Trophoblast cell (in vitro differentiated cells and primary cell): ENCODE results near the gene TCF19.

Source experiments
- DNase-seq, 2 donors: peaks; one replicate each; pipeline ENCODE4 v3.0.0-alpha.2; 2016
- H2AFZ ChIP-seq: 2 replicates; pipeline ENCODE4 v1.6.1; 2013; ENCODE audit warnings: low read length, moderate library complexity, mild to moderate bottlenecking; ENCODE audit not compliant: insufficient read depth, poor library complexity
- H2AK5ac ChIP-seq: 2 replicates; pipeline ENCODE4 v1.6.1; 2013; ENCODE audit warnings: mild to moderate bottlenecking, low read length
- H2BK120ac ChIP-seq: 2 replicates; pipeline ENCODE4 v1.6.1; 2013; ENCODE audit warnings: low read length, mild to moderate bottlenecking, moderate library complexity; ENCODE audit not compliant: insufficient read depth, poor library complexity
- H2BK12ac ChIP-seq: 2 replicates; pipeline ENCODE4 v1.6.1; 2013; ENCODE audit warnings: mild to moderate bottlenecking, low read length, moderate library complexity
- H2BK5ac ChIP-seq: 2 replicates; pipeline ENCODE4 v1.6.1; 2013; ENCODE audit warnings: low read length, low read depth, moderate library complexity, mild to moderate bottlenecking; ENCODE audit not compliant: poor library complexity
- H3K14ac ChIP-seq: 2 replicates; pipeline ENCODE4 v1.6.1; 2013; ENCODE audit warnings: mild to moderate bottlenecking, low read length
- H3K18ac ChIP-seq: 2 replicates; pipeline ENCODE4 v1.6.1; 2013; ENCODE audit warnings: mild to moderate bottlenecking, low read length
- H3K23ac ChIP-seq: 2 replicates; pipeline ENCODE4 v1.6.1; 2013; ENCODE audit warnings: low read length
- H3K27ac ChIP-seq: 2 replicates; pipeline ENCODE4 v1.5.1; 2013; ENCODE audit warnings: low read depth, mild to moderate bottlenecking, inconsistent platforms, low read length, moderate library complexity
- H3K27me3 ChIP-seq: 2 replicates; pipeline ENCODE4 v1.6.1; 2013; ENCODE audit warnings: inconsistent platforms, mild to moderate bottlenecking, low read length, moderate library complexity; ENCODE audit not compliant: insufficient read depth
- H3K36me3 ChIP-seq, 2 experiments: 1 replicate in 1 of 2; 2 replicates in 1 of 2; pipeline ENCODE4 v1.6.1; 2013; ENCODE audit warnings: low read length in 2 of 2, mild to moderate bottlenecking in 2 of 2, moderate library complexity in 1 of 2; ENCODE audit not compliant: insufficient read depth in 2 of 2, control insufficient read depth in 1 of 2
- H3K4ac ChIP-seq: 2 replicates; pipeline ENCODE4 v1.6.1; 2013; ENCODE audit warnings: low read depth, mild to moderate bottlenecking, low read length, moderate library complexity
- H3K4me1 ChIP-seq, 2 experiments: 1 replicate in 1 of 2; 2 replicates in 1 of 2; pipeline ENCODE4 v1.6.1; 2013; ENCODE audit warnings: low read length in 2 of 2, mild to moderate bottlenecking in 2 of 2, moderate library complexity in 1 of 2; ENCODE audit not compliant: insufficient read depth in 2 of 2, control insufficient read depth in 1 of 2
- H3K4me2 ChIP-seq: 2 replicates; pipeline ENCODE4 v1.6.1; 2013; ENCODE audit warnings: inconsistent platforms, mild to moderate bottlenecking, low read length, moderate library complexity
- H3K4me3 ChIP-seq: 2 replicates; pipeline ENCODE4 v1.5.1; 2013; ENCODE audit warnings: mild to moderate bottlenecking, low read depth, low read length, inconsistent platforms
- H3K79me1 ChIP-seq: one replicate; pipeline ENCODE4 v1.6.1; 2013; ENCODE audit warnings: low read length
- H3K79me2 ChIP-seq: 2 replicates; pipeline ENCODE4 v1.6.1; 2013; ENCODE audit warnings: low read length, mild to moderate bottlenecking; ENCODE audit not compliant: control insufficient read depth, insufficient read depth, poor library complexity
- H3K9ac ChIP-seq: 2 replicates; pipeline ENCODE4 v1.6.1; 2013; ENCODE audit warnings: mild to moderate bottlenecking, low read length
- H3K9me3 ChIP-seq: 2 replicates; pipeline ENCODE4 v1.6.1; 2013; ENCODE audit warnings: low read depth, mild to moderate bottlenecking, control low read depth, inconsistent platforms, low read length; ENCODE audit not compliant: insufficient read depth
- H4K12ac ChIP-seq: 2 replicates; pipeline ENCODE4 v1.6.1; 2013; ENCODE audit warnings: low read depth, mild to moderate bottlenecking, low read length, moderate library complexity
- H4K8ac ChIP-seq: 2 replicates; pipeline ENCODE4 v1.6.1; 2013; ENCODE audit warnings: low read depth, mild to moderate bottlenecking, low read length, moderate library complexity
- H4K91ac ChIP-seq: one replicate; pipeline ENCODE4 v1.6.1; 2013; ENCODE audit warnings: low read depth, mild to moderate bottlenecking, low read length, moderate library complexity
- WGBS: extraction: QIAGEN DNeasy Blood & Tissue Kit; methylation state at CpG from one replicate; pipeline ENCODE4 v1.1.7; 2013; ENCODE audit warnings: missing lambda C conversion rate; ENCODE audit not compliant: insufficient read length, insufficient coverage; ENCODE audit errors: extremely low coverage; 5-methylcytosine and 5-hydroxymethylcytosine counted together

TCF19 gene

DNA sequence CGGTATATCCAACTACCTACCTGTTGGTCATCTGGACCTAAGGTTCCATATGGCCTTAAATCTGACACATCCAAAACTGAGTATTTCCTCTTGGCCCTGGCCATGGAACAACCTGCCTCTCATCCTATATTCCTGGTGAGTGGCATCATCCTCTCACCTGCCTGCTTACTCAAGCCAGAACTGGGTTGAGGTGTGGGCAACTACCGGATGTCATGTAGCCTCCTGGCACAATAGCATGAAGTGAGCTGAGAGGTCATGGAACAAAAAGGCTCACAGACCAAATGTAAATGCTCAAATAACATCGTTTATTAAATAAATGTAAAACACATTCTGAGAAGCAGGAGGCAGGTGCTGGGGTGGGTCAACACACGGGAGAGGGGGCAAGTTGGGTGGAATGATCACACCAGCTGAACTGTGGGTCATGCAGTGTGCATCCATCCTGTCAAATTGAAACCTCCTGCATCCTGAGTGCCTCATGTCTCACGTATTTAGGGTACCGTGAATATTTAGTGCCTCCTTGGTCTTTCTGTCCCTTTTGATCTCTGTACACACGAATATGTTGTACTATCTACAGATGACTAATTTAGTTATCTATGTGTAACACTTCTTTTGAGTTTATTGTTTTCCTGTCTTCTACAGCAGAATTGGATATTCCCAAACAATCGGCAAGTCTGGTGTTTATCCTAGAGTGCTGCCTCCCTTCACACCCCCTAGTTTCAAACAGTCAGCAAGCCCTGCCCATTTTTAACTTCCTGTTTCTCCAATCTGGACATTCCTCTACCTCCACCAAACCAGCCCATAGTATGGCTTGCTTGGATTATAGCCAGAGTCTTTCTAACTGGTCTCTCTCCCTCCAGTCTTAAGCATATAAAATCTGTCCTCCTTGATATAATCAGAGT is 20.0 kb downstream of the TCF19 start:
- DNase-seq: no peak
- H2BK12ac ChIP-seq: no peak overlapping the region
- H3K14ac ChIP-seq: no peak overlapping the region
- no peaks in the 10 kb centered on the region for H3K27me3 ChIP-seq
- H3K4me1 ChIP-seq: peaks cover 0 to 1% of the 10 kb centered on the region in 2 experiments
- no peaks in the 10 kb centered on the region for H3K36me3 ChIP-seq
- H3K18ac ChIP-seq: no peak overlapping the region
- H4K12ac ChIP-seq: no peak overlapping the region
- no peak overlapping the region for H2BK120ac ChIP-seq
- H3K27ac ChIP-seq: no peak overlapping the region
- no peak overlapping the region for H2BK5ac ChIP-seq
- H3K23ac ChIP-seq: no peak overlapping the region
- no peak overlapping the region for H4K8ac ChIP-seq
- no peak overlapping the region for H3K4me2 ChIP-seq
- H3K79me2 ChIP-seq: no peaks in the 10 kb centered on the region
- H4K91ac ChIP-seq: no peak overlapping the region
- H2AFZ ChIP-seq: no peak overlapping the region
- no peaks in the 10 kb centered on the region for H3K9me3 ChIP-seq
- H2AK5ac ChIP-seq: no peak overlapping the region
- H3K9ac ChIP-seq: no peak overlapping the region
- H3K4me3 ChIP-seq: no peak overlapping the region
- no peak overlapping the region for H3K4ac ChIP-seq
- no CpG with 5 or more reads among the region's 8 CpGs for WGBS
- H3K79me1 ChIP-seq: no peaks in the 10 kb centered on the region

DNA sequence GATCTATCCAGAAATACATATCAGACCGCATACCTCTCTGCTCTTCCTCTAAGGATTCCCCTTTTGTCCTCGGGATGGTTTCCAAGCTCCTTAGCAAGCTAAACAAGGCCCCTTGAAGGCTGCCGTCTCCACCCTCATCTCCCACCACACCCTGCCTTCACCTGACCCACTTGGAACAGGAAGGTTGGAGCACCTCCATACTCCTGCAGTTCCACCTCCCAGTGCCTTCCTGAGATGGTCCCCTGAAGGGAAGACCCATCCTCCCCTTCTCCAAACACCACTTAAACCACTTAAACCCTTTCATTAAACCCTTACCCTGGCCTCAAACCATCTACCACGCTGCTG is 20.6 kb downstream of the TCF19 start:
- Histone ChIP-seq H4K91ac (no peak overlapping the region), H2AFZ (peak overlapping the region; percentile 3), H3K4me3 (no peak overlapping the region), H3K36me3 (no peaks in the 10 kb centered on the region), H2AK5ac (no peak overlapping the region), H3K4ac (no peak overlapping the region), H3K9me3 (no peaks in the 10 kb centered on the region), H3K79me2 (no peaks in the 10 kb centered on the region), H3K79me1 (no peaks in the 10 kb centered on the region), H3K27me3 (no peaks in the 10 kb centered on the region), H4K12ac (no peak overlapping the region), H3K4me2 (no peak overlapping the region), H3K4me1 (no peaks in the 10 kb centered on the region), H2BK120ac (no peak overlapping the region), H3K14ac (no peak overlapping the region), H3K18ac (no peak overlapping the region), H3K23ac (no peak overlapping the region), H3K27ac (no peak overlapping the region), H3K9ac (no peak overlapping the region), H2BK5ac (no peak overlapping the region), H2BK12ac (no peak overlapping the region), H4K8ac (no peak overlapping the region)
- no peak for DNase-seq
- 100% methylated on average over 1 of the region's 4 CpGs for WGBS

DNA sequence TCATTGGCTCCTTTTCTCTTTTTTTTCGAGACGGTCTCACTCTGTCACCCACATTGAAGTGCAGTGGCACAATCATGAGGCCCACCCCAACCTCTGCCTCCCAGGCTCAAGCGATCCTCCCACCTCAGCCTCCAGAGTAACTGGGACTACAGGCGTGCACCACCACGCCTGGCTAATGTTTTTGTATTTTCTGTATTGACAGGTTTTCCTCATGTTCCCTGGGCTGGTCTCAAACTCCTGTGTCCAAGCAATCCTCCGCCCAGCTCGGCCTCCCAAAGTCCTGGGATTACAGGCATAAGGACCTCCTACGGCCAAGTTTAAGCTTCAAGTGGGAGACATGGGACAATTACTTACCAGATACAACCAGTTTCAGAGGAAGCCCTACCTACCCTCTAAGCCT is 21.5 kb downstream of the TCF19 start:
- no peak overlapping the region for H2BK12ac ChIP-seq

GRCh38 chr6:31180500-31180899 is 22.1 kb downstream of the TCF19 start:
- no peak overlapping the region for H4K91ac ChIP-seq
- WGBS: no CpG with 5 or more reads among the region's 26 CpGs
- DNase-seq: peak; percentile 65 to 85
- H3K23ac ChIP-seq: no peak overlapping the region
- no peaks in the 10 kb centered on the region for H3K9me3 ChIP-seq
- H3K9ac ChIP-seq: no peak overlapping the region
- no peak overlapping the region for H2BK5ac ChIP-seq
- H2AK5ac ChIP-seq: no peak overlapping the region
- H3K79me2 ChIP-seq: no peaks in the 10 kb centered on the region
- no peaks in the 10 kb centered on the region for H3K4me1 ChIP-seq
- H4K8ac ChIP-seq: no peak overlapping the region
- no peak overlapping the region for H3K27ac ChIP-seq
- no peaks in the 10 kb centered on the region for H3K27me3 ChIP-seq
- H3K36me3 ChIP-seq: no peaks in the 10 kb centered on the region
- no peak overlapping the region for H3K14ac ChIP-seq
- H3K4me2 ChIP-seq: no peak overlapping the region
- no peak overlapping the region for H3K4ac ChIP-seq
- H2BK12ac ChIP-seq: no peak overlapping the region
- no peak overlapping the region for H2AFZ ChIP-seq
- H4K12ac ChIP-seq: no peak overlapping the region
- no peak overlapping the region for H3K18ac ChIP-seq
- H3K4me3 ChIP-seq: no peak overlapping the region
- no peaks in the 10 kb centered on the region for H3K79me1 ChIP-seq
- no peak overlapping the region for H2BK120ac ChIP-seq

More for the DNA sequence above, 21.5 kb downstream of the TCF19 start:
- H3K9ac ChIP-seq: no peak overlapping the region
- no peaks in the 10 kb centered on the region for H3K79me1 ChIP-seq
- no peak overlapping the region for H3K4ac ChIP-seq
- no peak overlapping the region for H2AK5ac ChIP-seq
- H3K27me3 ChIP-seq: no peaks in the 10 kb centered on the region
- DNase-seq: no peak
- H2BK5ac ChIP-seq: no peak overlapping the region
- no peak overlapping the region for H4K91ac ChIP-seq
- no peak overlapping the region for H4K8ac ChIP-seq
- no peak overlapping the region for H3K18ac ChIP-seq
- H3K36me3 ChIP-seq: no peaks in the 10 kb centered on the region
- H3K9me3 ChIP-seq: no peaks in the 10 kb centered on the region
- no peak overlapping the region for H2BK120ac ChIP-seq
- no peaks in the 10 kb centered on the region for H3K4me1 ChIP-seq
- H3K14ac ChIP-seq: no peak overlapping the region
- H2AFZ ChIP-seq: no peak overlapping the region
- no peak overlapping the region for H3K4me3 ChIP-seq
- no peaks in the 10 kb centered on the region for H3K79me2 ChIP-seq
- H3K23ac ChIP-seq: no peak overlapping the region
- H4K12ac ChIP-seq: no peak overlapping the region
- WGBS: no CpG with 5 or more reads among the region's 8 CpGs
- no peak overlapping the region for H3K27ac ChIP-seq
- no peak overlapping the region for H3K4me2 ChIP-seq
